A673 (cell line): ENCODE results near the gene TFF1. TPM values are rescaled to one million over a fixed set of nuclear protein-coding genes. Genes with fewer than 3 reads are reported as not detected.

Experiments used
- BruUV-seq: library from RNA; stranded (reverse); fragments of 400-500 nt; replicated peaks from 2 replicates; lab custom pipeline; 2021; lab: Mats Ljungman, UMichigan
- CTCF ChIA-PET: fragments of 300-600 bp; sonication (Branson Sonifier 250); formaldehyde crosslinking; loops from one replicate; lab custom pipeline; 2022; ENCODE audit warnings: antibody characterized with exemption; lab: Charles Lee
- POLR2A ChIA-PET: fragments of 300-600 bp; sonication (Branson Sonifier 250); formaldehyde crosslinking; loops from one replicate; lab custom pipeline; 2022; ENCODE audit warnings: antibody characterized with exemption; ENCODE audit not compliant: low non-redundant PET; lab: Charles Lee
- DNase-seq: peaks from one replicate; pipeline ENCODE4 v3.0.0-alpha.2; 2015; ENCODE audit warnings: low spot score
- H3K27ac ChIP-seq: fragments of 200-600 bp; sonication (generic); 2 replicates; pipeline ENCODE4 v1.5.1; 2016; ENCODE audit warnings: mixed run types, low read depth, mild to moderate bottlenecking, mixed read lengths, antibody characterized with exemption, low read length; ENCODE audit not compliant: poor library complexity, severe bottlenecking
- H3K27me3 ChIP-seq: fragments of 200-600 bp; sonication (generic); replicated peaks from 2 replicates; pipeline ENCODE4 v1.6.1; 2017; ENCODE audit warnings: mixed run types, low read depth, mild to moderate bottlenecking, mixed read lengths, antibody characterized with exemption, low read length; ENCODE audit not compliant: insufficient read depth, poor library complexity
- H3K36me3 ChIP-seq: fragments of 200-600 bp; sonication (generic); 2 replicates; pipeline ENCODE4 v1.6.1; 2016; ENCODE audit warnings: mixed run types, mild to moderate bottlenecking, mixed read lengths, antibody characterized with exemption, low read length; ENCODE audit not compliant: insufficient read depth, poor library complexity, severe bottlenecking
- H3K4me1 ChIP-seq: fragments of 200-600 bp; sonication (generic); 2 replicates; pipeline ENCODE4 v1.6.1; 2017; ENCODE audit warnings: mixed run types, mild to moderate bottlenecking, mixed read lengths, antibody characterized with exemption, low read length; ENCODE audit not compliant: insufficient read depth, poor library complexity, severe bottlenecking
- H3K4me3 ChIP-seq: fragments of 200-600 bp; sonication (generic); 2 replicates; pipeline ENCODE4 v1.5.1; 2016; ENCODE audit warnings: low read depth, mixed run types, mild to moderate bottlenecking, mixed read lengths, low read length; ENCODE audit not compliant: poor library complexity, severe bottlenecking
- H3K9me3 ChIP-seq: fragments of 200-600 bp; sonication (generic); 2 replicates; pipeline ENCODE4 v1.6.1; 2016; ENCODE audit warnings: mixed run types, low read depth, mild to moderate bottlenecking, mixed read lengths, antibody characterized with exemption, low read length; ENCODE audit not compliant: poor library complexity, severe bottlenecking
- EZH2 ChIP-seq: fragments of 200-600 bp; sonication (generic); IDR thresholded peaks from 2 replicates; pipeline ENCODE4 v1.6.1; 2017; ENCODE audit warnings: borderline replicate concordance, low read depth, mild to moderate bottlenecking, mixed read lengths, antibody characterized with exemption, low read length; ENCODE audit not compliant: poor library complexity, severe bottlenecking
- intact Hi-C: fragments of 100-400 bp; cut with micrococcal nuclease; formaldehyde crosslinking; loops from one replicate; pipeline ENCODE4 v1.10.0; 2022; ENCODE audit not compliant: unreplicated experiment
- total RNA-seq: library from RNA; stranded (reverse); gene quantifications from 2 replicates; pipeline ENCODE4 v1.2.3, GENCODE V29; 2021
- TF ChIP-seq, protein P1 (sequence below): fragments of 300-800, 200-600 bp; sonication (generic); conservative IDR thresholded peaks from 2 replicates; pipeline ENCODE4 v1.5.1; 2017; ENCODE audit warnings: low read depth, mild to moderate bottlenecking, antibody characterized with exemption, low read length, moderate library complexity, mixed read lengths

The TFF1 gene
- total RNA-seq, 1 experiment from 2014 or later: not detected

DNA sequence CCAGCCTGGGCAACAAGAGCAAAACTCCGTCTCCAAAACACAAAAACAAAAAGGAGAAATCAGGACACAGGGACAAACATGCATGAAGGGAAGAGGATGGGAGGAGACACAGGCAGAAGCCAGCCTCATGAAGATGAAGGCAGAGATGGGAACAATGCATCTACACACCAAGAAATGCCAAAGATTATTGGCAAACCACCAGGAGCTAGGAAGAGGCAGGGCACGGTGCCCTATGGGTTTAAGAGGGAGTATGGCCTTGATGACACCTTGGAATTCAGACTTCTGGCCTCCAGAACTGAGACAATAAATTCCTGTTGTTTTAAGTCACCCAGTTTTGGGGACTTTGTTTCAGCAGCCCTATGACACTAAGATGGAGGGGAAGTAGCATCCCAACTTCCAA, 24.4 kb upstream of the TFF1 start:
- BruUV-seq: no TSS peak
- H3K27ac ChIP-seq: no peak overlapping the region
- intact Hi-C loops: no loop called here

DNA sequence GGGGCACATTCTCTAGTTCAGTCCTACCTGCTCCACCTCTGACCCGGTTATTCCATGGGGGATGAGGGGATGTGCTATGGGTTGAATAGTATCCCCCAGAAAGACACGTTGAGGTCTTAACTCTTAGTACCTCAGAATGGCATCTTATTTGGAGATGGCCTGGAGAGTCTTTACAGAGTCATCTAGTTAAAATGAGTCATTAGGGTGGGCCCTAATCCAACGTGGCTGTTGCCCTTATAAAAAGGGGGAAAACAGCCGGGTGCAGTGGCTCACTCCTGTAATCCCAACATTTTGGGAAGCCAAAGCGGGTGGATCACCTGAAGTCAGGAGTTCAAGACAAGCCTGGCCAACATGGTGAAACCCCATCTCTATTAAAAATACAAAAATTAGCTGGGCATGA, 23.9 kb upstream of the TFF1 start:
- H3K4me3 ChIP-seq: no peak overlapping the region
- no peaks in the 10 kb centered on the region for H3K9me3 ChIP-seq
- H3K27me3 ChIP-seq: no peaks in the 10 kb centered on the region
- DNase-seq: no peak
- TF ChIP-seq EZH2: no peak
- TF ChIP-seq, protein P1, sequence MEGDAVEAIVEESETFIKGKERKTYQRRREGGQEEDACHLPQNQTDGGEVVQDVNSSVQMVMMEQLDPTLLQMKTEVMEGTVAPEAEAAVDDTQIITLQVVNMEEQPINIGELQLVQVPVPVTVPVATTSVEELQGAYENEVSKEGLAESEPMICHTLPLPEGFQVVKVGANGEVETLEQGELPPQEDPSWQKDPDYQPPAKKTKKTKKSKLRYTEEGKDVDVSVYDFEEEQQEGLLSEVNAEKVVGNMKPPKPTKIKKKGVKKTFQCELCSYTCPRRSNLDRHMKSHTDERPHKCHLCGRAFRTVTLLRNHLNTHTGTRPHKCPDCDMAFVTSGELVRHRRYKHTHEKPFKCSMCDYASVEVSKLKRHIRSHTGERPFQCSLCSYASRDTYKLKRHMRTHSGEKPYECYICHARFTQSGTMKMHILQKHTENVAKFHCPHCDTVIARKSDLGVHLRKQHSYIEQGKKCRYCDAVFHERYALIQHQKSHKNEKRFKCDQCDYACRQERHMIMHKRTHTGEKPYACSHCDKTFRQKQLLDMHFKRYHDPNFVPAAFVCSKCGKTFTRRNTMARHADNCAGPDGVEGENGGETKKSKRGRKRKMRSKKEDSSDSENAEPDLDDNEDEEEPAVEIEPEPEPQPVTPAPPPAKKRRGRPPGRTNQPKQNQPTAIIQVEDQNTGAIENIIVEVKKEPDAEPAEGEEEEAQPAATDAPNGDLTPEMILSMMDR: no peak
- CTCF ChIA-PET: no interaction called here
- no peak overlapping the region for H3K27ac ChIP-seq
- POLR2A ChIA-PET: no interaction called here
- BruUV-seq: no TSS peak
- H3K4me1 ChIP-seq: peaks cover 7% of the 10 kb centered on the region
- H3K36me3 ChIP-seq: no peaks in the 10 kb centered on the region
- intact Hi-C loops: no loop called here

More for the DNA sequence above, 24.4 kb upstream of the TFF1 start:
- no peaks in the 10 kb centered on the region for H3K27me3 ChIP-seq
- no peaks in the 10 kb centered on the region for H3K9me3 ChIP-seq
- H3K4me3 ChIP-seq: no peak overlapping the region
- TF ChIP-seq EZH2: no peak
- TF ChIP-seq, protein P1: no peak
- CTCF ChIA-PET: no interaction called here
- peaks cover 7% of the 10 kb centered on the region for H3K4me1 ChIP-seq
- no peaks in the 10 kb centered on the region for H3K36me3 ChIP-seq
- DNase-seq: no peak
- POLR2A ChIA-PET: no interaction called here

- ChIA-PET POLR2A (no interaction called here), CTCF (no interaction called here)
- Histone ChIP-seq H3K36me3 (no peaks in the 10 kb centered on the region), H3K4me1 (peaks cover 7% of the 10 kb centered on the region), H3K27ac (no peak overlapping the region), H3K9me3 (no peaks in the 10 kb centered on the region), H3K27me3 (no peaks in the 10 kb centered on the region), H3K4me3 (no peak overlapping the region)
- BruUV-seq: no TSS peak
- no peak for DNase-seq
- TF ChIP-seq, protein P1: no peak
- no peak for TF ChIP-seq EZH2
- intact Hi-C loops: no loop called here
Observed at GRCh38 chr21:42389449-42389835, 23.1 kb upstream of the TFF1 start.
